T1000 (cell line): ENCODE results near the gene NPIPB2.
"Not testable (repeated sequence)": the region's sequence is repeated elsewhere in the genome, so short reads cannot be mapped to it uniquely, and the experiment has no call there.

ENCODE experiments used
- DNase-seq: peaks from one replicate; lab custom pipeline; 2025; ENCODE audit warnings: mixed read lengths; lab: John Stamatoyannopoulos, UW

NPIPB2 gene

DNA sequence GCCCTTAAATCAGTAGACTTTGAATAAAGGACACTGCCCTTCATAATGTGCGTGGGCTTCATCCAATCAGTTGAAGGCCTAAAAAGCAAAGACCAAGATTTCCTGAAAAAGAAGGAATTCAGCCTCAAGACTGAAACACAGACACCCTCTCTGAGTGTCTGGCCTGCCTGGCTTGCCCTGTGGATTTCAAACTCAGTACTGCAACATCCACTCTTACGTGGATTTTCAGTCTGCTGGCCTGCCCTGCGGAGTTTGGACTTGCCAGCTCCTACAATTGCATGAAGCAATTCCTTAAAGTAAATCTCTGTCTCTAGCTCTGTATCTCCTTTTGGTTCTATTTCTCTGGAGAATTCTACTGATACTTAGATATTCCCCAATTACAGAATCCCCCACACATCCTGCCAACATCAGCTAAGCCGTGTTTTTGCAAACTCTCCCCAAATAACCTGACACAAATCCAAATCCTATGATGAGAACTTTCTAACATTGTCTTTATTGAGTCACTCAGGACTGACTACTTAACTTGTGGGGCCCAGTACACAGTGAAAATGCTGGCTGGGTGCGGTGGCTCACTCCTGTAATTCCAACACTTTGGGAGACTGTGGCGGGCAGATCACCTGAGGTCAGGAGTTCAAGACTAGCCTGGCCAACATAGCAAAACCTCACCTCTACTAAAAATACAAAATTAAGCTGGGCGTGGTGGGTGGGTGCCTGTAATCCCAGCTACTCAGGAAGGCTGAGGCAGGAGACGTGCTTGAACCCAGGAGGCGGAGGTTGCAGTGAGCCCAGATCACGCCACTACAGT is 15.9 kb upstream of the NPIPB2 start:
- no peak for DNase-seq

DNA sequence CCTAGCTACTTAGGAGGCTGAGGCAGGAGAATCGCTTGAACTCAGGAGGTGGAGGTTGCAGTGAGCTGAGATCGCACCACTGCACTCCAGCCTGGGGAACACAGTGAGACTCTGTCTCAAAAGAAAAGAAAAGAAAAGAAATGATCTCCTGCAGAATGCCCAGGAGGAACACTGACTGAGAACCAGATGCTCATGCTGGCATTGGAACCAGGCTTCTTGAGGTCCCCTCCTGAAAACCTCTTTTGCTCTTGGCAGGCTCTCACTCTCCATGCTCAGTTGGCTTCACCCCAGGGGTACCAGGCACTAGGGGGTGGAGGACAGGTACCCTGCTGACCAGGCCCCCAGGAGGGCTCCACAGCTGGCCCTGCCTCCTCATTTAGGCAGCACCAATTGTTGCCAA is 14.7 kb upstream of the NPIPB2 start:
- DNase-seq, result no peak

DNA sequence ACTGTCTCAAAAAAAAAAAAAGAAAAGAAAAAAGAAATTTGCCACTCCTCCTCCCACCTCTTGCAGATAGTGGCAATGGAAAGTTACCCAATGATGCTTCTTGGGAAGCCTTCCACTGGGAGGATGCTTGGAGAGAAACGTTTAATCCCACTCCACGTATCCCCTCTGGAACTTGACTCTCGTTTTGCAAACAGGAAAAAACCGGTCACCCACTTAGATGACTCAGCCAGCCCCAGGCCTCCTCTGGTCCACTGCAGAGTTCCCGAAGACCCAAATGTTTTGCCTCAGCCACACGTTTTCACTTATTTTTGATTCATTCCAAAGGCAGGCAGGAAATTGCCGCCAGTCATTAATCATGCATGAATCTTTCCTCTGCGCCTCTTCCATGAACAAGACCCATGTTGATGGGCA is 13.9 kb upstream of the NPIPB2 start:
- peak; percentile 91 for DNase-seq

DNA sequence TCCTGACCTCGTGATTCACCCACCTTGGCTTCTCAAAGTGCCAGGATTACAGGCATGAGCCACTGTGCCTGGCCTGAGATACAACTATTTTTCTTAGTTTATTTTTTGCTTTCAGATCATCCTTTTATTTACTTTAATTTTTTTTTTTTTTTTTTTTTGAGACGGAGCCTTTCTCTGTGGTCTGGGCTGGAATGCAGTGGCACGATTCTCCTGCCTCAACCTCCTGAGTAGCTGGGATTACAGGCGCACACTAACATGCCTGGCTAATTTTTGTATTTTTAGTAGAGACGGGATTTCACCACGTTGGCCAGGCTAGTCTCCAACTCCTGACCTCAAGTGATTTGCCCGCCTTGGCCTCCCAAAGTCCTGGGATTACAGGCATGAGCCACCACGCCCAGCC is 11.7 kb upstream of the NPIPB2 start:
- DNase-seq, result not testable (repeated sequence)

DNA sequence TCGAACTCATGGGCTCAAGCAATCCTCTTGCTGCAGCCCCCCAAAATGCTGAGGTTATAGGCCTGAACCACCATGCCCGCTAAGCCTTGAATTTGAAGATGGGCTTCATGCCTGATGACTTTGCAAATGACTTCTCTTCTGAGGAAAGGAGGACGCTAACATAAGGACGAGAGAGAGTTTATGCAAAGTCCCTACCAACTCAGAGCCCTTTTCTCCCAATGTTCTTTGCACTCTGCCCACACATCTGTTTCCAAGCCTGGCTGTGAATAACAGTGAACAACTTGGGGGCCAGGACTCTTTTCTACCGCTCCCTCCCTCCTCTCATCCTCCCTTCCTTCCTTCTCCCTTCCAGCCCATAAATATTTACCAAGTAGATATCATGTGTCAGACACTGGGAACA is 8.5 kb upstream of the NPIPB2 start:
- DNase-seq, result no peak

DNA sequence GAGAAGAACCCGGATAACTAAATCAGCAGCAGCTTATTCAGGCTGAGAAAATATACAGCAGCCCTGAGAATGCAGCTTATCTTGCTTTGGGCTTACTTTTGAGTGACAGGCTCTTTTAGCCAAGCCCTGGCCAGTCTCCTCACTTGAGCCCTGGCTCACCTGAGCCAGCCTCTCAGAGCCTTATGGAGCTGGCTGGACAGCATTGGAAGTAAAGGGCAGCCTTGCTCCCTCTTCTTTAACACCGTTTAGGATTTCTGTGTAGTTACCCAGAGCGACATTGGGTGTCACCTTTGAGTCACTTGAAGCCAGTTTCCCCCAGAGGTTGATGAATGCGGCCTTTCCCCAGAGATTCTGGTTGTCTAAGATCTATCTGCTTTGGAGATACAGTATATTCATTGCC is 7.7 kb upstream of the NPIPB2 start:
- DNase-seq, result peak; percentile 24

DNA sequence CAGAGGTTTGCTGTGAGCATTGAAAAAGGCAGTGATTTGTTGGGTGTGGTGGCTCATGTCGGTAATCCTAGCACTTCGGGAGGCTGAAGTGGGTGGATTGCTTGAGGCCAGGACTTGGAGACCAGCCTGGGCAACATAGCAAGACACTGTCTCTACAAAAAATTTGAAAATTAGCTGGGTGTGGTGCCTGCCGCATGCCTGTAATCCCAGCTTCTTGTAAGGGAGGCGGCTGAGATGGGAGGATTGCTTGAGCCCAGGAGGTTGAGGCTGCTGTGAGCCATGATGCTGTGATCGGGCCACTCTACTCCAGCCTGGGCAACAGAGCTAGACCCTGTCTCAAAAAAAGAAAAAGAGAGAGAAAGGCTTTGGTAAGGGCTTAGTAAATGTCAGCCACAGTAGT is 7.0 kb upstream of the NPIPB2 start:
- DNase-seq, result no peak

DNA sequence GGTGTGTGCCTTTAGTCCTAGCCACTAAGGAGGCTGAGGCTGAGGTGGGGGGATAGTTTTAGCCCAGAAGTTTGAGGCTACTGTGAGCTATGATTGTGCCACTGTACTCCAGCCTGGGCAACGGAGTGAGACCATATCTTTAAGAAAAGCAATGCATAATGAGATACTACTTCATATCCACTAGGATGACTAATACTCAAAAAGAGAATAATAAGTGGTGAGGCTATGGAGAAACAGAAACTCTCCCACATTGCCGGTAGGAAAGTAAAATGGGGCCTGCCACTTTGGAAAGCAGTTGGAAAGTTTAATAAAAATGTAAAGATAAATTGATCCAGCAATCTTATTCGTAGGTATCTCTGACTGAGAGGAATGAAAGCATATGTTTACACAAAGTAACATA is 4.6 kb upstream of the NPIPB2 start:
- DNase-seq, result no peak

DNA sequence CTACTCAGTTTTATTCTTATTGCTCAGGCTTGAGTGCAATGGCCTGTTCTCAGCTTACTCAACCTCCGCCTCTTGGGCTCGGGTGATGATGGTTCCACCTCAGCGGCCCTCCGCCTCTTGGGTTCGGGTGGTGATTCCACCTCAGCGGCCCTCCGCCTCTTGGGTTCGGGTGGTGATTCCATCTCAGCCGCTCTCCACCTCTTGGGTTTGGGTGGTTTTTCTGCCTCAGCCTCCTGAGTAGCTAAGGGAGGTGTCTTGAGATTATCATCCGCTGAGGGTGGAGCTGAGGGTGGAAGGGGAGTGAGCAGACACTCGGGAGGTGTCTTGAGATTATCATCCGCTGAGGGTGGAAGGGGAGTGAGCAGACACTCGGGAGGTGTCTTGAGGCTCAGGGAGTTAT is 14.5 kb downstream of the NPIPB2 start:
- not testable (repeated sequence) for DNase-seq

DNA sequence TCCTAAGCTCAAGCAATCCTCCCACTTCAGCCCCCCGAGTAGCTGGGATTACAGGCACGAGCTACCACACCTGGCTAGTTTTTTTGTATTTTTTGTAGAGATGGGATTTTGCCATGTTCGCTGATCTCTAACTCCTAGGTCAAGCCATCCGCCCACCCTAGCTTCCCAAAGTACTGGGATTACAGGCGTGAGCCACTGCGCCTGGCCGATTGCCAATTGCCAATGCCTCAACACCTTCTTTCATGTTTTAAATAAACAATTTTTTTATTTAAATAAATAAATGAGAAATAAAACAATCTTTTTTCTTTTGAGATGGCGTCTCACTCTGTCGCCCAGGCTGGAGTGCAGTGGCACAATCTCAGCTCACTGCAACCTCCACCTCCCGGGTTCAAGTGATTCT is 17.8 kb downstream of the NPIPB2 start:
- DNase-seq, result not testable (repeated sequence)

DNA sequence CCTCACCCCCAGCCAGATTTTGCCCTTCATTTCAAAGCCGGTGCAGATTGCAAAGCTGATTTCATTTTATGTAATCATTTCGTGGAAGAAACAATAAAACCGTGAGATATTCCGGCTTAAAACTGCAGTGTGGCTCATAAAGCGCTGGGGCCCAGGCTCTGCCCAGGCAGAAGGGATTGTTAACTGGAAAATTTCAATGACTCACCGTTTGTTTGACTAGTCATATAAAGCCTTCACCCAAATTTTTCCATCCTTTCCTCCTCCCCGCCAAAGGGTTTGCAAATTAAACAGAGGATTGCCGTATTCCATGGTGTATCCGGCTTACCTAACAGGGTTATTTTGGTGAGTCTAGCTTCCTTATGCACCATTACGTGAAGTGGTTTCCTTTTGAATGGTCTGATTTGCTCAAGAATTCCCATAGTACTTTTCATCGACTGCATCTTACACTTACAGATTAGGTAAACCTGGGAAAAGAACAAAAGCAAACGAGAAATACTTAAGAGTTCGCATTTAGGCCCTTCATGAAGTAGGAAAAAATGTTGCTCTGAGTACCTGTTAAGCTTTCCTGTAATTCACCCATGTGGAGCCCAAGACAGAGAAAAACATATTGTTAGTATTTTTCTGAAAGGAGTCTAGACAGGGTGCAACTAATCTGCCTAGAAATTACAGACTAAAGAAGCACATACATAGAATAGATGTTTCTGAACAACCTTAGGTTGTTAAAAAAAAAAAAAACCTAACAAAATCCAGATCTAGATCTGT is 25.1 kb downstream of the NPIPB2 start:
- peak; percentile 59 for DNase-seq

DNA sequence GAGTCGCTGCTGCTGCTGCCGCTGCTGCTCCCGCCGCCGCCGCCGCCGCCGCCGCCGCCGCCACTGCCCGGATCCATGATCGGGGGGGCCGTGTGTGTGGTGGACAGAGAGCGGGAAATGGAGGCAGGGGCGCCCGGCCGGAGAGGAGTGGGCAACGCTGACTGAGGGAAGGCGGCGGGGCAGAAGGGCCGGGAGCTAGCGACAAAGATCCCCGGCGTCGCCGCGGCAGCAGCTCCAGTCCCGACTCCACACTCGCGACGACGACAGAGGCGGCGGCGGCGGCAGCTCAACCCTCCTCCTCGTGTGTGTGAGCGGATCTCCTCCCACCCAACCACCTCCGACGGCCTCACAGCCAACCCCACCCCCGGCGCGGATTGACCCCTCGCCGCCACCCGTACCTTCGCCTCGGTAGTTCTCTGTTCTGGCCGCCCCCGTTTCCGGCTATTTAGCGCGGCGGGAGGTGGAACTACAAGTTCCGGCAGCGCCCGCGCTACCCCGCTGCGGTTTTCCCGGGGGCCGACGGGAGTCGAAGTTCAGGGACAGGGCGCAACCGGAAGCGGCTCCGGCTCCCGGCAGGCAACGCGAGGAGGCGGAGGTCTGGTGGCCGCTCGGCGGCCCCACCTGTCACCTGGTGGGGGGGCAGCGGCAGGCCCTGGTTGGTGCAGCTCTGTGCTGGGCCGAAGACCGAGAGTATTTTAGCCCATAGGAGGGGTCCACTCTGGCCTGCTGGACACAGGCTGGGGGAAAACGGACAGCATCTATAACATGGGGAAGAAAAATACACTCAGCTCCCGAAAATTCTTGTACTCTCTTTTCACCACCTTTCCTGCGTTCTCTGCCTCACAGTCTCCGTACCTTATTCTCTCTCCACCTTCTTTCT is 26.0 kb downstream of the NPIPB2 start, which contains the start of gene GSPT1:
TSS of gene GSPT1 (minus strand) at position 313 of the 880 bp plus-strand sequence. CDS start at position 77, 236 bp downstream.
- DNase-seq, result peak; percentile 97

DNA sequence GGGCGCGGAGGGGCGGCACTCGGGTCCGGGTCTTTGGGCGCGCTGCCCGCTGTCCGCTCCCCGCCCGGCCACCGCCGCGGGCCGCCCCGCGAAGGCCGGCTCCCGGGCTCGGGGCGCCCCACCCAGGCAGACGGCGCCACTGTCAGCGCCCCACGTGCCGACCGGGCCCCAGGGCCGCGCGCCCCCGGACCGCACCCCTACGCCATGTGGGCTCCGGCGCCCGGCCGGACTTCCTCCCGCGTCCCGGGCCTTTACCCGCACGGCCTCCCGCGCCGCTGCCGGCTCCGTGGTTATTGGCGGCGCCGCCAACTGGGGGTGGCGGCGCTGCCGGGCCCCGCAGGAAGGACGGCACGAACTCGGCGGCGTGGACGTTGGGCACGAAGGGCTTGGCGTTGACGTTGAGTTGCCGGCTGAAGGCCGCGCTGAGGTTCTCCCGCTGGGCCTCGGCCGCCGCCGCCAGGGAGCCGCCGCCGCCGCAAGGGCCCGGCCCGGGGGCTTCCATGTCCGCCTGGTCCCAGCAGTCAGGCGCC is 26.7 kb downstream of the NPIPB2 start:
- no peak for DNase-seq

DNA sequence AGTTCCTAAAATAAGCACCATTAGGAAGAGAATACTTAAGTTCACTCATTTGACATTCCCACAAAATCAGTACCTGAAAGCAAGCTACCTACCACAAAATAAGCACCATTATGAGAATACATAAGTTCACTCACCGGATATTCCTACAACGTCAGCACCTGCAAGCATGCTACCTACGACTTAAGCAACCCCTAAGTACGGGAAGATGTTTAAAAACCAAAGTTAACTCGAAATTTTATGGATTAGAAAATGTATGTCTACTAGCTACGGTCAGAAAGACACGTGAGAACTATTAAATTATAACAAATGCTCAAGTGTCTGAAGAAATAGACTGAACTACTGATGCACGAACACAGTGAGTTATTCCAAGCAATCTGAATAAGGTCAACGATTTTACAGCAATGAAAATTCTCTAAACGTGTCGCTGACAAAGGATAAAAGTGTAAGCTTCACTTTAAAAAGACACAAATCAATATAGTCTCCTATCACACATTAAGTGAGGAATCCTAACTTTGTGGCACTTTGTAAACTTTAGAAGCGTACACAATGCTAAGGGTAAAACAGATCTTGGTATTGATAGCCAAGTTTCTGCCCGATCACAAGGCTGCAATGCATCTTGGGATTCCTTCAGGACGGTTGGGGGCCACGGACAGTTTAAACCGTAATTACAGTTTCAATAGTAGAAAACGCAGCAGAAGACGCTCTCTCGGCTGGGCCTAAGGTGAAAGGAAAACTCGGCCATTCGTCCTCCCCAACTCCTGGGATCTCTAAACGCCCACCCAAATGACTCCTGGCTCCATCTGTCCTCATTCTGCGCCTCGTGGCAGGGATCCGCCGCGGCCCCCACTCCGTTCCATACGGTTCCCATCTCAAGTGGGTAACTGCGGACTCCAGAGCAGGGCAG is 27.4 kb downstream of the NPIPB2 start:
- no peak for DNase-seq

DNA sequence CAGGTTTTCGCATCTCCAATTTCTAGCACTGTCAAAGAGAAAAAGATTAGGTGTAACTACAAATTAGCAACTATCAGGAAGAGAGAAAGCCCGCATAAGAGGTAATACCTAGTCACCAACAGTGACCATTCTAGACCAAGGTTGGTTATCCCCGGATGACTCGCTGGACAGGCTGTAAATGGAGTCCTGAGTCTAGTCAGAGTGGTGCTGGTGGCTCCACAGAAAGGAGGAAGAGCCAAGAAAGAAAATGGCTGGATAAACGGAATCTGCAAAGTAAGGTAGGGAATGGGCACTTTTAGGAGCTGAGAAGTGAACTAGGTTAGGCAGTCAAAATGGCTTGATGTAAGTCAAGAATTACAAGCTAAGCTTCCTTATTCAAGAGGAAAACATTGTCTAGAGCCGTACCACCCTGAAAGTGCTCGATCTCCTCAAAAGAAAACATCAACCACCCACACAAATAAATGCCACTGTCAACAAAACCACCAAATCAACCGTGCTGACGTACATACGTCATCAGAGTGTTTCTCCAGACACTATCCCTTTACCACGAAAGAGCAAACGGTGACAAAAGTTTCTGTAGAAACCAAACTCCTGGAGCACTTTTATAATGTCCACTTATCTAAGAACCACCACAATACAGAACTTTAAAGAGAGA is 28.3 kb downstream of the NPIPB2 start:
- DNase-seq, result no peak

DNA sequence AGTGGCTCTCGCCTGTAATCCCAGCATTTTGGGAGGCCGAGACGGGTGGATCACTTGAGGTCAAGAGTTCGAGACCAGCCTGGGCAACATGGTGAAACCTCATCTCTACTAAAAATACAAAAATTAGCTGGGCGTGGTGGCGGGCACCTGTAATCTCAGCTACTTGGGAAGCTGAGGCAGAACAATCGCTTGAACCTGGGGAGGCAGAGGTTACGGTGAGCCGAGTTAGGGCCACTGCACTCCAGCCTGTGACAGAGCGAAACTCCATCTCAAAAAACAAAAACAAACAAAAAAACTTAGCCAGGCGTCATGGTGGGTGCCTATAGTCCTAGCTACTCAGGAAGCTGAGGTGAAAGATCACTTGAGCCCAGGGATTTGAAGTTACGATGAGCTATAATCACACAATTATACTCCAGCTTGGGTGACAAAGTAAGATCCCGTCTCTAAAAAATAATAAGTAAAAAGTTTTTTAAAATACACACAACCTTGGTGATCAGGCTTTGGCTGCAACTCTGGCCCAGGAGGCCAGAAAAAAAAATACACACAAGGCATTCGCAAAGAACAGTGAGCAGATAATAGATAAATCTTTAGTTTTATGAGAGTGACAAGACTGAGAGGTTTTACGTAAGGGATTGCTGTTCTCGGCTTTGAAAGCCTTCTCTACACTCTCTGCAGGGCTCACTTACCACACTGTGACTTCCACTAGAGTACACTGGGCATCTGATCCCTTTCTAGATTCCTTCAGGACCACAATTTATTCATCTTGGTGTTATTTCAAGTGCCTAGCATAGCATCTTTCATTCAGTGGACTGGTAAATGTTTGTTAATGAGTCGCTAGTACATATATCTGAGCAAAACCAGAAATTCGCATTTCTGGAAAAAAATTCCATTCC is 31.9 kb downstream of the NPIPB2 start:
- DNase-seq, result no peak

DNA sequence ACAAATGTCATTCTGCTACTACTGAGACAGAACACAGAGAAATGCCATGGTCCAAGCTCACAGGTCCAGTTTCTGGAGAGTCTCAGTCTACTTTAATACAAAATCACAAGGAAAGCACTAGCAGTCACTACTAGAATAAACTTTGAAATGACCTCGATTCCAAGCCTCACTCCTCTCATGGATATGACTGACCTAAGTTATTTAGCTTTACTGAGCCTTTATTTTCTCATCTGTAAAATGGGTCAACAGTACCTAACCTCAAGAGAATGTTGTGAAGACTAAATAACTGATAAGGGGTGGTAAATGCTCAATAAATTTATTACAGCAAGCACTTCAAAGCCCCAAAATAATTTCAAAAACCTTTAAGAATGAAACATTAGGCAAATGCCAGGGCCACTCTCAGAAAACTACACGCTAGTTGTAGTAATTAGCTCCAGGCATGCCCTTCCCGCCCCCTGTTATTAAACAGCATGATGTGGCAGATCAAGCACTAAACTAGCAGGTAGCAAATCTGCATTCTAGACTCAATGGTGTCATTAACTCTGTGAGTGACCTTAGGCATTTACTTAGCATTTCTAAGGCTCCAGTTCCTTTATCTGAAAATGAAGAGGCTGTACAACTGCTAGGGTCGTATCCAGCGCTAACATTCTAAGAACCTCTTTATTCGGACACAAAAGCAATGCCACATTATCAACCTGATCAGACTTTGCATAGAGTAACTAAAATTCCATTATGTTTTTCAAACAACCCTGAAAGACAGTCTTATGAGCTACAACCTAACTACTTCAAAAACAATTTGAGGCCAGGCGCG is 34.5 kb downstream of the NPIPB2 start:
- no peak for DNase-seq

DNA sequence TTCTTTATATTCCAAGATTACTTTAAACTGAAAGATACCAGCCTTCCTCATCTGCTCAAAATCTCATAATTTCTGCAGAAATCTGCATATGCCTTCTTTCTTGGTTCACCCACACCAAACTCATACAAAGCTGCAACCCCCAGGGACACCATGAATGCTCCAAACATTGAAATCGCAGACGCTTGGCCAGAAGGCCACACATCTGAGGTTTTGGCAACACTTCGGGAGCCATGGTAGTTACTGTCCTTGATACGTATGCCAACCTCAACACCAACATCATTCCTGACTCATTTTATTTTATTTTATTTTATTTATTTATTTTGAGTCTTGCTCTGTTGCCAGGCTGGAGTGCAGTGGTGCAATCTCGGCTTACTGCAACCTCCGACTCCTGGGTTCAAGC is 37.9 kb downstream of the NPIPB2 start:
- DNase-seq, result no peak

DNA sequence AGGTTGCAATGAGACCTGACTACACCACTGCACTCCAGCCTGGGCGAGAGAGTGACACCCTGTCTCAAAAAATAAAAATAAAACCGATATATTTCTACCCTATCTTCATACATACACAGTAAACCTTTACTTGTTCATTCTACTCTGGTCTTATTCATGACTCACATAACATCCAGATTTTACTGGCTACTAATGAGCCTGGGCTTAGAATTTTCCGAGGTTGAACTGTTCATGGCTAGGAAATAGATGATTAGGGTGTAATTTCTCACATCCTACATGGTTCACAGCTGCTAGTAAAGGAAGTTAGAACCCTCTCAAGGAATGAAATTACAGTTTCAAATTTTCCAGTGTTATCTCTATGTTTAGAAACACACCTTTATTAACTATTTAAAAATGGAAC is 40.8 kb downstream of the NPIPB2 start:
- DNase-seq, result no peak
